Progenitor cell of endocrine pancreas (in vitro differentiated cells): ENCODE results near the gene PPAN. TPM values are rescaled to one million over a fixed set of nuclear protein-coding genes. Genes with fewer than 3 reads are reported as not detected.

ENCODE experiments used
- DNase-seq: peaks from one replicate; pipeline ENCODE4 v3.0.0; 2021; ENCODE audit warnings: low spot score; ENCODE audit not compliant: unreplicated experiment
- H3K27ac Mint-ChIP-seq: 2 replicates; pipeline ENCODE4 v1.8.0; 2021; ENCODE audit warnings: mild to moderate bottlenecking, moderate library complexity, mixed read lengths
- H3K27me3 Mint-ChIP-seq: 2 replicates; pipeline ENCODE4 v1.8.0; 2021; ENCODE audit warnings: mixed read lengths
- H3K36me3 Mint-ChIP-seq: 2 replicates; pipeline ENCODE4 v1.8.0; 2022; ENCODE audit warnings: mixed read lengths; ENCODE audit not compliant: insufficient read depth
- H3K4me1 Mint-ChIP-seq: 2 replicates; pipeline ENCODE4 v1.8.0; 2021; ENCODE audit warnings: low read depth, mixed read lengths
- H3K4me3 Mint-ChIP-seq: 2 replicates; pipeline ENCODE4 v1.8.0; 2021; ENCODE audit warnings: low read depth, mild to moderate bottlenecking, moderate library complexity, mixed read lengths
- H3K9me3 Mint-ChIP-seq: 2 replicates; pipeline ENCODE4 v1.8.0; 2021; ENCODE audit warnings: low read depth, mixed read lengths
- total RNA-seq: library from RNA; stranded (reverse); gene quantifications from 2 replicates; pipeline ENCODE4 v1.2.1, GENCODE V29; 2021
- TF ChIP-seq, protein P1 (sequence below): fragments of 200-600 bp; sonication (generic); IDR thresholded peaks from one replicate; pipeline ENCODE4 v1.5.0; 2021; ENCODE audit warnings: antibody characterized with exemption, mild to moderate bottlenecking; ENCODE audit not compliant: unreplicated experiment

The PPAN gene
- total RNA-seq, 1 donor from 2014 or later, result 51.5 TPM

DNA sequence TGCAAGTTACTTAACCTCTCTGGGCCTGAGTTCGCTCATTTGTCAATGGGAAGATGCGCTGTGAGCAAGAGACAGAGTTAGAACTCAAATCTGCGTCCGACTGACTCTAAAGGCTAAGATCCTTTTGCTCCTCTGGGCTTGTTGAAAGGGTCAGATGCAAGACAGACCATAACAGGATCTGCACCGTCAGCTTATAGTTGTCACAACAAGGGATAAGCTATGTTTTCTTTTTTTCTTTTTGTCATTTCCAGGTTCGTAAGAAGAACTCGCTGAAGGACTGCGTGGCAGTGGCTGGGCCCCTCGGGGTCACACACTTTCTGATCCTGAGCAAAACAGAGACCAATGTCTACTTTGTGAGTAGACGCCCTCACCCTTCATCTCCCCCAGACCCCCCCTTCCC is 1.1 kb downstream of the PPAN start:
- Mint-ChIP-seq H3K4me1 (peaks cover 8% of the 10 kb centered on the region), H3K36me3 (peaks cover 8% of the 10 kb centered on the region), H3K27ac (peak overlapping the region; percentile 65), H3K9me3 (no peaks in the 10 kb centered on the region), H3K27me3 (no peaks in the 10 kb centered on the region), H3K4me3 (peak overlapping the region; percentile 74)
- TF ChIP-seq, protein P1, sequence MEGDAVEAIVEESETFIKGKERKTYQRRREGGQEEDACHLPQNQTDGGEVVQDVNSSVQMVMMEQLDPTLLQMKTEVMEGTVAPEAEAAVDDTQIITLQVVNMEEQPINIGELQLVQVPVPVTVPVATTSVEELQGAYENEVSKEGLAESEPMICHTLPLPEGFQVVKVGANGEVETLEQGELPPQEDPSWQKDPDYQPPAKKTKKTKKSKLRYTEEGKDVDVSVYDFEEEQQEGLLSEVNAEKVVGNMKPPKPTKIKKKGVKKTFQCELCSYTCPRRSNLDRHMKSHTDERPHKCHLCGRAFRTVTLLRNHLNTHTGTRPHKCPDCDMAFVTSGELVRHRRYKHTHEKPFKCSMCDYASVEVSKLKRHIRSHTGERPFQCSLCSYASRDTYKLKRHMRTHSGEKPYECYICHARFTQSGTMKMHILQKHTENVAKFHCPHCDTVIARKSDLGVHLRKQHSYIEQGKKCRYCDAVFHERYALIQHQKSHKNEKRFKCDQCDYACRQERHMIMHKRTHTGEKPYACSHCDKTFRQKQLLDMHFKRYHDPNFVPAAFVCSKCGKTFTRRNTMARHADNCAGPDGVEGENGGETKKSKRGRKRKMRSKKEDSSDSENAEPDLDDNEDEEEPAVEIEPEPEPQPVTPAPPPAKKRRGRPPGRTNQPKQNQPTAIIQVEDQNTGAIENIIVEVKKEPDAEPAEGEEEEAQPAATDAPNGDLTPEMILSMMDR, result no peak
- no peak for DNase-seq

DNA sequence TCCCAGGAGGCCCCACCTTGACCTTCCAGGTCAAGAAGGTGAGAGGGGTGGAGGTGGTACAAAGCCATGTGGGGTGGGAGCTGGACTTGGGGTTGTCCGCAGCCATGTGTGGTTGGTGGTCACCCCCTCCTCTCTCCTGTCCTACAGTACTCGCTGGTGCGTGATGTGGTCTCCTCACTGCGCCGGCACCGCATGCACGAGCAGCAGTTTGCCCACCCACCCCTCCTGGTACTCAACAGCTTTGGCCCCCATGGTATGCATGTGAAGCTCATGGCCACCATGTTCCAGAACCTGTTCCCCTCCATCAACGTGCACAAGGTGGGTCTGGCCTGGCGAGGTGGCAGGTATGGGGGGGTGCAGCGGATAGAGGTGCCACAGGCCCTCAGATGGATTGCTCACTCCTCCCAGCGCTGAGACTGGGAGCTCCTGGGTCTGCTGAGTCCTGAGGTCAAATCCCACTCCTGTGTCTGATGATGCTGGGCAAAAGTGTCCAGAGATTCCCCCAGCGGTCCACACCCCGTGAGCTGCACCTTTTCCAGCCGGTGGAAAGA is 1.7 kb downstream of the PPAN start:
- peaks cover 8% of the 10 kb centered on the region for H3K36me3 Mint-ChIP-seq
- DNase-seq, result no peak
- peak overlapping the region; percentile 74 for H3K4me3 Mint-ChIP-seq
- no peak overlapping the region for H3K27ac Mint-ChIP-seq
- H3K27me3 Mint-ChIP-seq, result no peaks in the 10 kb centered on the region
- no peaks in the 10 kb centered on the region for H3K9me3 Mint-ChIP-seq
- peaks cover 8% of the 10 kb centered on the region for H3K4me1 Mint-ChIP-seq
- TF ChIP-seq, protein P1, result no peak

DNA sequence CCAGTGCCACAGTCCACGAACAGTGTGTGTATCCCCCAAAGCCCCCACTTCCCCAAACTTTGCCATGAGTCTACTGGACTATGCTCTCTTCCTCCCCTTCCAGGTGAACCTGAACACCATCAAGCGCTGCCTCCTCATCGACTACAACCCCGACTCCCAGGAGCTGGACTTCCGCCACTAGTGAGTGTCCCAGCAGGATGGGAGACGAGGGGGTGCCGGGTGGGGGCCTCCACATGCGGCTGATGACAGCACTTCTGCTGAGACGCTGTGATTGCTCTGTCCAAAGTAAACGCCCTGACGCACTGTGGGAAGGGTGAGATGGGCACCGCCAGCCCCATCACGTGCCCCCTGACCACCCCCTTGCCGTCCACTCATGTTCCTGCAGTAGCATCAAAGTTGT is 3.4 kb downstream of the PPAN start:
- Mint-ChIP-seq H3K9me3 (no peaks in the 10 kb centered on the region), H3K27me3 (no peaks in the 10 kb centered on the region), H3K4me3 (peak overlapping the region; percentile 24), H3K27ac (no peak overlapping the region), H3K36me3 (peaks cover 8% of the 10 kb centered on the region), H3K4me1 (peaks cover 8% of the 10 kb centered on the region)
- TF ChIP-seq, protein P1, result no peak
- no peak for DNase-seq

DNA sequence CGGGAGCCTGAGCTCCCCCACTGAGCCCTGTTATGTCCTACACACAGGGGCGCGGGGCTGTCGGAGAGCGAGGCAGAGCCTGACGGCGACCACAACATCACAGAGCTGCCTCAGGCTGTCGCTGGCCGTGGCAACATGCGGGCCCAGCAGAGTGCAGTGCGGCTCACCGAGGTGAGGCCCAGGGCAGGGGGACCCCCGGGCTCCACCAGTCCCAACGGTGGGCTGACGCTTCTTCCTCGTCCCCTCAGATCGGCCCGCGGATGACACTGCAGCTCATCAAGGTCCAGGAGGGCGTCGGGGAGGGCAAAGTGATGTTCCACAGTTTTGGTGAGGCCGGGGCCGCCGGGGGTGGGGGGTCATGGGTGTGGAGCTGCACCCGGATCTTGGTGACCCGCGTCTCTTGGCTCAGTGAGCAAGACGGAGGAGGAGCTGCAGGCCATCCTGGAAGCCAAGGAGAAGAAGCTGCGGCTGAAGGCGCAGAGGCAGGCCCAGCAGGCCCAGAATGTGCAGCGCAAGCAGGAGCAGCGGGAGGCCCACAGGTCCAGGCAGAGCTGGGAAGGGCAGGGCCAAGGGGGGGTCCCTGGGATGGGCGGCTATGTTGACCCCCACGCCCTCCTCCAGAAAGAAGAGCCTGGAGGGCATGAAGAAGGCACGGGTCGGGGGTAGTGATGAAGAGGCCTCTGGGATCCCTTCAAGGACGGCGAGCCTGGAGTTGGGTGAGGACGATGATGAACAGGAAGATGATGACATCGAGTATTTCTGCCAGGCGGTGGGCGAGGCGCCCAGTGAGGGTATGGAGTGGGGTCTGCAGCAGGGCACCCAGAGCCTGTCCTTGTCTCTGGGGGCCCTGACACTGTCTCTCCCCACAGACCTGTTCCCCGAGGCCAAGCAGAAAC is 4.2 kb downstream of the PPAN start:
- no peak overlapping the region for H3K27ac Mint-ChIP-seq

DNA sequence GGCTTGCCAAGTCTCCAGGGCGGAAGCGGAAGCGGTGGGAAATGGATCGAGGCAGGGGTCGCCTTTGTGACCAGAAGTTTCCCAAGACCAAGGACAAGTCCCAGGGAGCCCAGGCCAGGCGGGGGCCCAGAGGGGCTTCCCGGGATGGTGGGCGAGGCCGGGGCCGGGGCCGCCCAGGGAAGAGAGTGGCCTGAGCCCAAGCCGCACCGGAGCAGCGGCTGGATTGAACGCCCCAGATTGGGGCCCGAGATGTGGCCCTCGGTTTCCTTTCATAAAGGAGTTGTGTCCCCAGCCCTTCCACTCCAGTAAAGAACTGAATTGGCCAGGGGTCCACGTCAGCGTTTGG is 4.8 kb downstream of the PPAN start:
- Mint-ChIP-seq H3K27me3 (no peaks in the 10 kb centered on the region), H3K36me3 (peaks cover 8% of the 10 kb centered on the region), H3K27ac (no peak overlapping the region), H3K4me3 (no peak overlapping the region), H3K9me3 (no peaks in the 10 kb centered on the region), H3K4me1 (peaks cover 8% of the 10 kb centered on the region)
- no peak for DNase-seq
- TF ChIP-seq, protein P1, result no peak

More for the DNA sequence above, 4.2 kb downstream of the PPAN start:
- TF ChIP-seq, protein P1, result no peak
- Mint-ChIP-seq H3K27me3 (no peaks in the 10 kb centered on the region), H3K36me3 (peaks cover 8% of the 10 kb centered on the region), H3K9me3 (no peaks in the 10 kb centered on the region), H3K4me1 (peaks cover 8% of the 10 kb centered on the region), H3K4me3 (no peak overlapping the region)
- no peak for DNase-seq
